HL-60/S4 treated with phorbol 12-myristate 13-acetate at 8.2 ng/mL for 4 days and 3 days (cell line): ENCODE measurements around the gene NEIL1.
"Not testable (repeated sequence)": the region's sequence is repeated elsewhere in the genome, so short reads cannot be mapped to it uniquely, and the experiment has no call there.

Experiments
- in situ Hi-C: fragments of 300-500 bp; cut with MboI; formaldehyde crosslinking; loops from 2 replicates; pipeline ENCODE4 v1.15.0; 2022; ENCODE audit warnings: low sequenced_read_pairs

NEIL1 gene

GRCh38 chr15:75369897-75370581 is 23.2 kb downstream of the NEIL1 start:
- in situ Hi-C loops: no loop called here

DNA sequence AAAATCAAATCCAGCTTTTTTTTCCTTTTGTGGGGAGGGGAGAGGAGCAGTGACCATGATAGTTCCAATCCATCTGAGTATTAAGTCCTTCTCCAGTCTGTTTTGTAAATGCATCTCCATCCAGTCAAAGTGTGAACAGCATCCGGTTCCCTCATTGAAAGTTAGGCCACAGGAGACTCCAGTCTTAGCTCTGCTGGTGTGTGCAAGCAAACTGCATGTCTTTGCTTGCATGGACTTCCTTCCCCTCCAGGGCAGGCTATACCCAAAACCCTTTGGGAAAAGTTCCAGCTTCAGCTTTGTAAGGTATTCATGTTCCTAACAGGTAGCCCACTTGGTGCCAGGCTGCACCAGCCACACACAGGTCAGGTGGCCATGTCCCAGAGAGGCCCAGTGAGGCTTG is 24.6 kb downstream of the NEIL1 start:
- in situ Hi-C loops: no loop called here

- in situ Hi-C loops: no loop called here
These were observed 25.3 kb downstream of the NEIL1 start for GRCh38 chr15:75371901-75372688.

DNA sequence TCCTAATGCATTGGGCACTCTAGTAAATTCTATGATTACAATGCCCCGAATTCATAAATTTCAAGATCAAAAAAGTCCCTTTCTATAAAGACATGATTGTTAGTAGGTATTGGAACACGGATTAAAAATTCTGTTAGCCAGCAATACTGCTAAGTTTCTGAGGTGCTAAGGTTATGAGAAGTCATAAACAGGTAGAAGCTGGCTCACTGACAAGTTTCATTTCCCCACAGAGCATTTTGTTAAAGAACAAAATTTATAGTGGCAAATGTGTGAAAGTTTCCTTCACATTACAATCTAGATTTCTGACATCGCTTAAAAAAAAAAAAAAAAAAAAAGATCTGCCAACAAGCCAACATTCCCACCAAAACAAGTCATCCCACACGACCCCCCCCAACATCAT is 33.9 kb downstream of the NEIL1 start:
- in situ Hi-C loops: no loop called here

- in situ Hi-C loops: not testable (repeated sequence)
These were observed 37.1 kb downstream of the NEIL1 start for GRCh38 chr15:75383986-75384385.

DNA sequence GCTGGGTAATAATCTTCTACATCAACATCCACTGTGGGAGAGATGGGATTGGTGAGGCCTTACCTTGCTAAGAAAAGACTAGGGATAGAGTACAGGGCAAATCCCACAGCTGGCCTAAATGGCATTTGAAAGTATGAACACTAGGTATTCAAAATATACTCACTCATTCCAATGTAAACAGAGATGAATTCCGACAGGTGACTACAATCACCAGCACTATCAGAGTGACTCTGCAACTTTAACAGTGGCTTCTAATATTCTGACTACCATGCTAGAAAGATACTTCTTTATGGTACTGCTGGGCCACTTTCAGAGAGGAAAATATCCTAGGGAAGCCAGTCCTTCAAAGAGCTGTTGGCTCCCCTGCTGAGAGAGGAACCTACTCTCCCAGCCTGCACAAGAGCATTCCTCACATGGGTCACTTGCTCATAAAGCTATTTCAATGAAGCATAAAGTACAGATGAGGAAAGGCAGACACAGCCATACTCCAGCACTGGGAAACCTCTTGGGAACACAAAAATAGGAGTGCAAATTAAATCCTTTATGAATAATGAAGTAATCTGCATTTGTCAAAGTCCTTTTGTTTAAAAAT is 43.0 kb downstream of the NEIL1 start:
- in situ Hi-C loops: no loop called here

GRCh38 chr15:75397494-75397893 is 50.7 kb downstream of the NEIL1 start:
- in situ Hi-C loops: no loop called here

- in situ Hi-C loops: no loop called here
These were observed 57.1 kb downstream of the NEIL1 start for GRCh38 chr15:75403892-75404291.
